RWPE1 (cell line): Measurements from ENCODE around the gene TCHH.
"Not testable (repeated sequence)": the region's sequence is repeated elsewhere in the genome, so short reads cannot be mapped to it uniquely, and the experiment has no call there.

Source experiments
- CTCF ChIA-PET: fragments of 350-600 bp; sonication (Branson Sonifier 250); formaldehyde crosslinking; extraction: SDS; loops from one replicate; lab custom pipeline; 2021; lab: Yijun Ruan, JAX
- POLR2A ChIA-PET: fragments of 400-600 bp; formaldehyde crosslinking; extraction: SDS; loops from one replicate; lab custom pipeline; 2020; ENCODE audit warnings: antibody characterized with exemption; ENCODE audit not compliant: low non-redundant PET; lab: Yijun Ruan, JAX
- DNase-seq: peaks from one replicate; pipeline ENCODE4 v3.0.0; 2012; ENCODE audit warnings: low spot score
- H3K27ac ChIP-seq: fragments of 450-650 bp; 2 replicates; pipeline ENCODE4 v1.5.1; 2017
- TF ChIP-seq, protein P1 (sequence below): fragments of 450-650 bp; conservative IDR thresholded peaks from 2 replicates; pipeline ENCODE4 v1.5.1; 2017; ENCODE audit warnings: low read depth, mild to moderate bottlenecking

TCHH gene

DNA sequence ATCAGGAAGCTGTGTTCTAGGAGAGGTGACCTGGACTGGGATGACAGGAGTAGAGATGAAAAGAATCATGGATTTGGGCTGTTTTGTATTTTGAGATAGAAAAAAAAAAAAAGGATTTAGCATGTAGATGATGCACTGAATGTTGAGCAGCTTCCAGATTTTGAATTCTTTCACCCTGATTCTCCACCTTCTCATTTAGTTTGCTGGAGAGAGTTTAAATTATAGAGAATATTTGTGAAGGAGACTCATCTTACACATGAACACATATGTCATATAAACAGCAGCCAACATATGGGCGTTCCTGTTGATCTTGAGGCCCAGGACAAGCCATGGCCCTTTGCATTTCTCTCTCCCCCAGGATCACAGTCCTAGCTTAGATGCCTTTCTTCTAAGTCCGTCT lies 36.4 kb upstream of the TCHH start:
- TF ChIP-seq, protein P1, sequence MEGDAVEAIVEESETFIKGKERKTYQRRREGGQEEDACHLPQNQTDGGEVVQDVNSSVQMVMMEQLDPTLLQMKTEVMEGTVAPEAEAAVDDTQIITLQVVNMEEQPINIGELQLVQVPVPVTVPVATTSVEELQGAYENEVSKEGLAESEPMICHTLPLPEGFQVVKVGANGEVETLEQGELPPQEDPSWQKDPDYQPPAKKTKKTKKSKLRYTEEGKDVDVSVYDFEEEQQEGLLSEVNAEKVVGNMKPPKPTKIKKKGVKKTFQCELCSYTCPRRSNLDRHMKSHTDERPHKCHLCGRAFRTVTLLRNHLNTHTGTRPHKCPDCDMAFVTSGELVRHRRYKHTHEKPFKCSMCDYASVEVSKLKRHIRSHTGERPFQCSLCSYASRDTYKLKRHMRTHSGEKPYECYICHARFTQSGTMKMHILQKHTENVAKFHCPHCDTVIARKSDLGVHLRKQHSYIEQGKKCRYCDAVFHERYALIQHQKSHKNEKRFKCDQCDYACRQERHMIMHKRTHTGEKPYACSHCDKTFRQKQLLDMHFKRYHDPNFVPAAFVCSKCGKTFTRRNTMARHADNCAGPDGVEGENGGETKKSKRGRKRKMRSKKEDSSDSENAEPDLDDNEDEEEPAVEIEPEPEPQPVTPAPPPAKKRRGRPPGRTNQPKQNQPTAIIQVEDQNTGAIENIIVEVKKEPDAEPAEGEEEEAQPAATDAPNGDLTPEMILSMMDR: no peak
- no peak overlapping the region for H3K27ac ChIP-seq
- CTCF ChIA-PET: interaction anchor here (0.7 to 1.9 kb wide), 4 partner anchors 99 to 493 kb away, joined by 3 to 8 read pairs (median 4); no protein-coding TSS in a partner anchor
- DNase-seq: no peak
- POLR2A ChIA-PET: no interaction called here

DNA sequence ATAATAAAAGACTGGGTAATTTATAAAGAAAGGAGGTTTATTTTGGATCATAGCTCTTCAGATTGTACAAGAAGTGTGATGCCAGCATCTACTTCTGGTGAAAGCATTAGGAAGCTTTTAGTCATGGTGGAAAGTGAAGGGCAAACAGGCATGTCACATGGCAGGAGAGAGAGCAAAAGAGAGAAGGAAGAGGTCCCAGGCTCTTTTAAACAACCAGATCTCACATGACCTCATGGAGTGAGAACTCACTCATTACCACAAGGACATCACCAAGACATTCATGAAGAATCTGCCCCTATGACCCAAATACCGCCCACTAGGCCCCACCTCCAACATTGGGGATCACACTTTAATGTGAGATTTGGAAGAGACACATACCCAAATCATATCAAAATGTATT lies 33.7 kb upstream of the TCHH start:
- no peak overlapping the region for H3K27ac ChIP-seq
- TF ChIP-seq, protein P1: no peak
- ChIA-PET POLR2A (no interaction called here), CTCF (interaction anchor here (0.6 to 0.7 kb wide), 3 partner anchors 14 to 96 kb away, joined by 3 to 4 read pairs (median 3); no protein-coding TSS in a partner anchor)
- no peak for DNase-seq

DNA sequence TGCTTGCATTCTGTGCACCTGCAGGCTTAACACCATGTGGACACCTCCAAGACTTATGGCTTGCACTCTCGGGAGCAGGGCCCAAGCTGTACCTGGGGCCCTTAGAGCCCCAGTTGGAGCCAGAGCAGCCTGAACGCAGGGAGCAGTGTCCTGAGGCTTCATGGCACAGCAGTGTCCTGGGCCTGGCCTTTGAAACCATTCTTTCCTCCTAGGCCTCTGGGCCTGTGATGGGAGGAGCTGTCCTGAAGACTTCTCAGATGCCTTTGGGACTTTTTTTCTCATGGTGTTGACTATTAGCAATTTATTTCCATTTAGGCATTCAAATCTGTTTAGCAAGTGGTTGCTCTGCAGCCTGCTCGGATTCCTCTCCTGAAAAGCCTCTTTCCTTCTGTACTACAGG lies 32.8 kb upstream of the TCHH start:
- DNase-seq: no peak
- CTCF ChIA-PET: no interaction called here
- TF ChIP-seq, protein P1: no peak
- no peak overlapping the region for H3K27ac ChIP-seq
- POLR2A ChIA-PET: no interaction called here

DNA sequence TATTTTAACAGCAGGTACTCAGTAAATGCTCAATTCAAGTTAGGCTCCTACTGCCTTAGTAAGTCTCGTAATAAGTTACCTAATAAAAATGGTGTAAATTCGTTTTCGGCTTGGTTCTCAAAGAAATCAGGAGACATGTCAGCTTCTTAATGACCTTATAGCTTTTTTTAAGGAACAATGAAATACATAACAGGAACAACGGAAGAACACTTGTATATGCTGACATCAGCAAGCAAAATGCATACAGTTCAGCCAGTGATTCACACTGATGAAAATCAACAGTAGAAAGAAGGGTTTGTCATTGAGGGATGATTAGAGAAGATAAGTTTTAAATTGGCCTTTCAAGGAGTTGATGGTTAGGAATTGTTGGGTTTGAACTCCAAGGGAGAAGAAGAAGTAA lies 30.5 kb upstream of the TCHH start:
- CTCF ChIA-PET: no interaction called here
- DNase-seq: no peak
- POLR2A ChIA-PET: no interaction called here
- no peak overlapping the region for H3K27ac ChIP-seq
- TF ChIP-seq, protein P1: no peak

DNA sequence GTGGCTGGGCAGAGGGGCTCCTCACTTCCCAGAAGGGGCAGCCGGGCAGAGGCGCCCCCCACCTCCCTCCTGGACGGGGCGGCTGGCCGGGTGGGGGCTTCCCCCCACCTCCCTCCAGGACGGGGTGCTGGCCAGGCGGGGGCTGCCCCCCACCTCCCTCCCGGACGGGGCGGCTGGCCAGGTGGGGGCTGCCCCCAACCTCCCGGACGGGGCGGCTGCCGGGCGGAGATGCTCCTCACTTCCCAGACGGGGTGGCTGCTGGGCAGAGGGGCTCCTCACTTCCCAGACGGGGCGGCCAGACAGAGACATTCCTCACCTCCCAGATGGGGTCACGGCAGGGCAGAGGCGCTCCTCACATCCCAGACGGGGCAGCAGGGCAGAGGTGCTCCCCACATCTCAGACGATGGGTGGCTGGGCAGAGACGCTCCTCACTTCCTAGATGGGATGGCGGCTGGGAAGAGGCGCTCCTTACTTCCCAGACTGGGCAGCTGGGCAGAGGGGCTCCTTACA lies 29.5 kb upstream of the TCHH start:
- CTCF ChIA-PET, POLR2A ChIA-PET, DNase-seq, H3K27ac ChIP-seq: not testable (repeated sequence)

DNA sequence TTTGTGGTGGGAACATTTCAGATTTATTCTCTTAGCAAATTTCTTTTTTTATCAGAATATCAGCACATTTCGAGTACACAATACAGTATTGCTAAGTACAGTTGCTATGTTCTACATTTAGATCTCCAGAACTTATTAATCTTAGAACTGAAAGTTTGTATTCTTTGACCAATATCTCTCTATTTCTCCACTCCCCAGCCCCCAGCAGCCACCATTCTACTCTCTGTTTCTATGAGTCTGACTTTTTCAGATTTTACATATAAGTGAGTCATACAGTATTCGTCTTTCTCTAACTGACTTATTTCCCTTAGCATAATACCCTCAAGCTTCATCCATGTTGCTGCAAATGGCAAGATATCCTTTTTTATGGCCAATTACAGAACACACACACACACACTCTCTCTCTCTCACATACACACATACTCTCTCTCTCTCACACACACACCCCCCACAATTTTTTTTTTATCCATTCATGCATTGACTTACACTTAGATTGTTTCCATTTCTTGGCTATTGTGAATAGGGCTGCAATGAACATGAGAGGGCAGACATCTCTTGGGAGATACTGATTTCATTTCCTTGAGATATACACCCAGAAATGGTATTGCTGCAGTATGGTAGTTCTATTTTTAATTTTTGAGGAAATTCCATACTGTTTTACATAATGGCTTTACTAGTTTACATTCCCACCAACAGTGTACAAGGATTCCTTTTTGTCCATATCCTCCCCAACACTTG lies 28.1 kb upstream of the TCHH start:
- TF ChIP-seq, protein P1: no peak
- ChIA-PET POLR2A (no interaction called here), CTCF (interaction anchor here (0.5 to 0.6 kb wide), 3 partner anchors 23 to 45 kb away, joined by 3 to 5 read pairs (median 3); no protein-coding TSS in a partner anchor)
- DNase-seq: no peak
- H3K27ac ChIP-seq: no peak overlapping the region
